Measurements from ENCODE around the gene LCE2D.
A peak's percentile ranks its signal among the peaks of the same experiment; 100 is the strongest.

The LCE2D gene

GRCh38 chr1:152623203-152623844 lies 39.9 kb upstream of the LCE2D start:
- no peaks in the 10 kb centered on the region for H3K27me3 ChIP-seq (ENCODE audit: low read length)
- no peaks in the 10 kb centered on the region for H3K36me3 ChIP-seq (ENCODE audit: low read length)
- H3K9ac ChIP-seq (ENCODE audit: low read length), result no peak overlapping the region
- peaks cover 14% of the 10 kb centered on the region; the same call in 1 of the 2 replicates for H3K9me3 ChIP-seq (ENCODE audit: insufficient read depth, low read length)
- no peak overlapping the region for H3K4me3 ChIP-seq (ENCODE audit: insufficient read depth, low read length, poor library complexity, severe bottlenecking)
- H3K9me2 ChIP-seq (replicated peaks; ENCODE audit: insufficient read depth, low read length), result no peaks in the 10 kb centered on the region
- H4K20me1 ChIP-seq (ENCODE audit: low read depth, low read length), result no peaks in the 10 kb centered on the region
- H3F3A ChIP-seq (ENCODE audit: insufficient read depth), result no peaks in the 10 kb centered on the region
- H3K4me2 ChIP-seq (ENCODE audit: low read depth, low read length, poor library complexity, severe bottlenecking), result no peak overlapping the region
- TF ChIP-seq EZH2phosphoT487 (conservative IDR thresholded peaks at IDR 0.05; ENCODE audit: low read length) (no peak), CTCF (IDR thresholded peaks at IDR 0.05; ENCODE audit: insufficient read depth, low read length, poor library complexity, severe bottlenecking) (peak; percentile 12)
- H3K79me2 ChIP-seq (ENCODE audit: insufficient read depth, low read length), result no peaks in the 10 kb centered on the region
- no peak overlapping the region for H2AFZ ChIP-seq (ENCODE audit: low read depth, low read length, severe bottlenecking)
- H3K27ac ChIP-seq (ENCODE audit: low read depth, low read length), result no peak overlapping the region

- Histone ChIP-seq H2AFZ (ENCODE audit: low read depth, low read length, severe bottlenecking) (no peak overlapping the region), H3K27me3 (ENCODE audit: low read length) (no peaks in the 10 kb centered on the region), H3K9me2 (replicated peaks; ENCODE audit: insufficient read depth, low read length) (no peaks in the 10 kb centered on the region), H3F3A (ENCODE audit: insufficient read depth) (no peaks in the 10 kb centered on the region), H3K9ac (ENCODE audit: low read length) (no peak overlapping the region), H3K79me2 (ENCODE audit: insufficient read depth, low read length) (no peaks in the 10 kb centered on the region), H3K4me3 (ENCODE audit: insufficient read depth, low read length, poor library complexity, severe bottlenecking) (no peak overlapping the region), H3K4me2 (ENCODE audit: low read depth, low read length, poor library complexity, severe bottlenecking) (no peak overlapping the region), H4K20me1 (ENCODE audit: low read depth, low read length) (no peaks in the 10 kb centered on the region), H3K9me3 (ENCODE audit: insufficient read depth, low read length) (no peaks in the 10 kb centered on the region), H3K36me3 (ENCODE audit: low read length) (no peaks in the 10 kb centered on the region), H3K27ac (ENCODE audit: low read depth, low read length) (no peak overlapping the region)
- no peak for TF ChIP-seq EZH2phosphoT487 (conservative IDR thresholded peaks at IDR 0.05; ENCODE audit: low read length)
- no peak for TF ChIP-seq CTCF (IDR thresholded peaks at IDR 0.05; ENCODE audit: insufficient read depth, low read length, poor library complexity, severe bottlenecking)
Observed at GRCh38 chr1:152626744-152627143, 36.4 kb upstream of the LCE2D start.

GRCh38 chr1:152630596-152630995 lies 32.6 kb upstream of the LCE2D start:
- H3K36me3 ChIP-seq (ENCODE audit: low read length), result no peaks in the 10 kb centered on the region
- H2AFZ ChIP-seq (ENCODE audit: low read depth, low read length, severe bottlenecking), result no peak overlapping the region
- H3K27ac ChIP-seq (ENCODE audit: low read depth, low read length), result no peak overlapping the region
- no peaks in the 10 kb centered on the region for H3K79me2 ChIP-seq (ENCODE audit: insufficient read depth, low read length)
- no peak overlapping the region for H3K4me2 ChIP-seq (ENCODE audit: low read depth, low read length, poor library complexity, severe bottlenecking)
- H3K9me2 ChIP-seq (replicated peaks; ENCODE audit: insufficient read depth, low read length), result no peaks in the 10 kb centered on the region
- no peak overlapping the region for H3K4me3 ChIP-seq (ENCODE audit: insufficient read depth, low read length, poor library complexity, severe bottlenecking)
- H3F3A ChIP-seq (ENCODE audit: insufficient read depth), result no peaks in the 10 kb centered on the region
- H4K20me1 ChIP-seq (ENCODE audit: low read depth, low read length), result no peaks in the 10 kb centered on the region
- no peak overlapping the region for H3K9ac ChIP-seq (ENCODE audit: low read length)
- TF ChIP-seq EZH2phosphoT487 (conservative IDR thresholded peaks at IDR 0.05; ENCODE audit: low read length), result no peak
- no peak for TF ChIP-seq CTCF (IDR thresholded peaks at IDR 0.05; ENCODE audit: insufficient read depth, low read length, poor library complexity, severe bottlenecking)
- H3K9me3 ChIP-seq (ENCODE audit: insufficient read depth, low read length), result no peaks in the 10 kb centered on the region
- no peaks in the 10 kb centered on the region for H3K27me3 ChIP-seq (ENCODE audit: low read length)

Data from SU-DHL-6 (cell line).